Fibroblast of the aortic adventitia (primary cell): Measurements from ENCODE around the gene FDPS. TPM values are rescaled to one million over a fixed set of nuclear protein-coding genes. Genes with fewer than 3 reads are reported as not detected.
A peak's percentile ranks its signal among the peaks of the same experiment; 100 is the strongest.

Source experiments
- DNase-seq: peaks from one replicate; pipeline ENCODE4 v3.0.0-alpha.2; 2010; ENCODE audit warnings: low read depth
- H3K4me3 ChIP-seq: 2 replicates; pipeline ENCODE4 v1.5.1; 2011; ENCODE audit warnings: low read depth, mild to moderate bottlenecking, control low read depth, low read length, moderate library complexity
- total RNA-seq: library from RNA; depleted of rRNA; stranded (reverse); fragments of >200 nt; gene quantifications from 2 replicates; pipeline ENCODE4 v1.2.3, GENCODE V29; 2012; ENCODE audit warnings: low replicate concordance
- TF ChIP-seq, protein P1 (sequence below): IDR thresholded peaks from 2 replicates; pipeline ENCODE4 v1.5.1; 2011; ENCODE audit warnings: mild to moderate bottlenecking, low read length, control low read depth, inconsistent platforms; ENCODE audit not compliant: insufficient read depth

The FDPS gene
- total RNA-seq, 1 donor = 153 TPM

DNA sequence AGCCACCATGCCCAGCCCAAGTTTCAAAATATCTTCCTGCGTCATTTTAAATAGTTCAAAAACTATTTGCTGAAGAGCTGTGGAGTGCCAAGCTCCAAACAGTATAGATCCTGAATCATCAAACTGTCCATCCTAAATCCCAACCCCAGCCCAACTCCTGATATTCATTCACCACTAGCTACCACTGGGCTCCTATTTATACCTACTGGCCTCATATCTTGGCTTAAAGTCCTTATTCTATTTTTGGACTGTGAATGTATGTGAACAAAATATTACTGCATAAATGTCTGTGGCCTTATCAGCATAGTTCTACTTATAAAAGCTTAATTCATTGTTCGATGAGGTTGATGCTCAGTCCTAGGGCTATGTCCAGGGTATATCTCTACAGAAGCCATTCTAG lies 41.3 kb upstream of the FDPS start:
- TF ChIP-seq, protein P1, sequence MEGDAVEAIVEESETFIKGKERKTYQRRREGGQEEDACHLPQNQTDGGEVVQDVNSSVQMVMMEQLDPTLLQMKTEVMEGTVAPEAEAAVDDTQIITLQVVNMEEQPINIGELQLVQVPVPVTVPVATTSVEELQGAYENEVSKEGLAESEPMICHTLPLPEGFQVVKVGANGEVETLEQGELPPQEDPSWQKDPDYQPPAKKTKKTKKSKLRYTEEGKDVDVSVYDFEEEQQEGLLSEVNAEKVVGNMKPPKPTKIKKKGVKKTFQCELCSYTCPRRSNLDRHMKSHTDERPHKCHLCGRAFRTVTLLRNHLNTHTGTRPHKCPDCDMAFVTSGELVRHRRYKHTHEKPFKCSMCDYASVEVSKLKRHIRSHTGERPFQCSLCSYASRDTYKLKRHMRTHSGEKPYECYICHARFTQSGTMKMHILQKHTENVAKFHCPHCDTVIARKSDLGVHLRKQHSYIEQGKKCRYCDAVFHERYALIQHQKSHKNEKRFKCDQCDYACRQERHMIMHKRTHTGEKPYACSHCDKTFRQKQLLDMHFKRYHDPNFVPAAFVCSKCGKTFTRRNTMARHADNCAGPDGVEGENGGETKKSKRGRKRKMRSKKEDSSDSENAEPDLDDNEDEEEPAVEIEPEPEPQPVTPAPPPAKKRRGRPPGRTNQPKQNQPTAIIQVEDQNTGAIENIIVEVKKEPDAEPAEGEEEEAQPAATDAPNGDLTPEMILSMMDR = no peak
- no peak for DNase-seq
- H3K4me3 ChIP-seq = no peak overlapping the region

- TF ChIP-seq, protein P1 = no peak
- no peak overlapping the region for H3K4me3 ChIP-seq
These were observed 40.0 kb upstream of the FDPS start for GRCh38 chr1:155268630-155269029.

GRCh38 chr1:155269381-155269780 lies 39.3 kb upstream of the FDPS start:
- TF ChIP-seq, protein P1 = no peak
- no peak overlapping the region for H3K4me3 ChIP-seq

More at GRCh38 chr1:155268630-155269029, 40.0 kb upstream of the FDPS start:
- DNase-seq = no peak

GRCh38 chr1:155272466-155273342 lies 36.0 kb upstream of the FDPS start:
- DNase-seq = peak; percentile 68
- TF ChIP-seq, protein P1 = no peak

More at GRCh38 chr1:155269381-155269780, 39.3 kb upstream of the FDPS start:
- no peak for DNase-seq

DNA sequence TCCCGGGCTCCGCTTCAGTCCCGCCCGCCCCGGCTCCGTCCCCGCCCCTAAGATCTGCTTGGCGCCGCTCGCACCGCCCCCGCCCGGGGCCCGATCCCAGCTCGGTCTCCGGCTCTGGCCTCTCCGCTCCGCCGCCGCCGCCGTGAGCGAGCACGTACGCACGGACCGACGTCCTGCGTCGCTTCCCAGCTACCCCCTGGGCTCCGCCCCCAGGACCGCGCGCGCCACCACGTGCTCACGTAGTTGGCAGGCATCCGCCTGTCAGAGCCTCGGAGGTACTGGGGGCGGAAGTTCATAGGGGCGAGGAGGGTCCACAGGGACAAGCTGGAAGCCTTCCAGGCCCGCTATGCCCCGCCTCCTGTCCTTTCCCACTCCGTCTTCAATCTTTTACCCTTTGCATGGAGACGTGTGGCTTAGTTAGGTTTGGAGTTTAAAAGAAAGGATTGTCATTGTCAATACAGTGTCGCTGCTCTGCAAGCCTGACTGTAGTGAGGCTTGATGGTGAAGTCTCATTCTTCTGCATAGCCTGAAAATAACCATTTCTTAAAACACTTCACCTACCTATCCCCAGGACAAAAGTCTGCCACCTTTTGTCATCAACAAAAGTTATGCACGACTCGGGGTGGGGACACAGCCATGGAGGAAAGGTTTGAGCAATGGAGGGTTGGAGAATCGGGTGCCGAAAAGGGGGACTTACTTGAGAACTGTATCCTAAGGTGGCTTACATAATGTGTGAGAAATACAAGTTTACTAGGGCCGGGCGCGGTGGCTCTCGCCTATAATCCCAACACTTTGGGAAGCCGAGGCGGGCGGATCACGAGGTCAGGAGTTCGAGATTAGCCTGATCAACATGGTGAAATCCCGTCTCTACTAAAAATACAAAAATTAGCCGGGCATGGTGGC lies 35.1 kb upstream of the FDPS start, which contains the start of gene CLK2:
CLK2 (minus strand) TSS at position 162 of the 903 bp plus-strand sequence. CDS start 2,527 bp downstream, outside the sequence.
- TF ChIP-seq, protein P1 = no peak
- DNase-seq = peak; percentile 88
- H3K4me3 ChIP-seq = peak within 1 kb of the TSS; percentile 75

More at GRCh38 chr1:155272466-155273342, 36.0 kb upstream of the FDPS start:
- peak overlapping the region; percentile 75 for H3K4me3 ChIP-seq

DNA sequence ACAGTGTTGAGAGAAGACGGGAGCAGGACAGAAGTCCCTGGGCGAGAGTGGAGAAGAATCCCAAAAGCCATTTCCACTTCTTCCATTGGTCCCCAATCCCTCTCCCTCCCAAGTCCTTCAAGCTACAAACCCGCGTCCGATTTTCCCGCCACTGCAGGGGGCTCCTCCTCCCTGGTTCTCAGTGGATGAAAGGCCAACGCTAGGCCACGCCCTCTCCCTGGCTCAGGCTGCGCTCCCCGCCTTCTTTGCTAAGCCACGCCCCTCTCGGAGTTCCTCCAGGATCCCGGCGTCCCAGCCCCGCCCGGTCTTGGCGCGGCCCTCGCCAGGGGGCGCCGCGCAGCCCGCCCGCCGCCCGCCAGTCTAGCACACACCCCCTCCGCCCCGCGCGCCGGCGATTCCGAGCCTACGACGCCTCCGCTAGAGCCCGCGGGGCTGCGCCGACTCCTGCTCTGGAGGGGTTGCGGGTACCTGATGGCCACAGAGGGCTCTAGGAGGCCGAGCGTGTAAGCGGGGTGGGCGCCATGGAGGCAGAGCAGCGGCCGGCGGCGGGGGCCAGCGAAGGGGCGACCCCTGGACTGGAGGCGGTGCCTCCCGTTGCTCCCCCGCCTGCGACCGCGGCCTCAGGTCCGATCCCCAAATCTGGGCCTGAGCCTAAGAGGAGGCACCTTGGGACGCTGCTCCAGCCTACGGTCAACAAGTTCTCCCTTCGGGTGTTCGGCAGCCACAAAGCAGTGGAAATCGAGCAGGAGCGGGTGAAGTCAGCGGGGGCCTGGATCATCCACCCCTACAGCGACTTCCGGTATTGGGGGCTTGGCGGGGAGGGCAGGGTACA lies 31.4 kb upstream of the FDPS start, which contains the start of gene HCN3:
HCN3 (plus strand) TSS at position 394 of the 832 bp plus-strand sequence; CDS start at position 522, 128 bp downstream.
- peak within 1 kb of the TSS; percentile 77 for H3K4me3 ChIP-seq
- TF ChIP-seq, protein P1 = peak; percentile 23
- DNase-seq = peak; percentile 95
